Calu3 (cell line): ENCODE results near the gene DNAJC12. TPM values are rescaled to one million over a fixed set of nuclear protein-coding genes. Genes with fewer than 3 reads are reported as not detected.
"Not testable (repeated sequence)": the region's sequence is repeated elsewhere in the genome, so short reads cannot be mapped to it uniquely, and the experiment has no call there.

ENCODE experiments used
- BruUV-seq: library from RNA; stranded (reverse); fragments of 400-500 nt; replicated peaks from 2 replicates; lab custom pipeline; 2021; lab: Mats Ljungman, UMichigan
- CTCF ChIA-PET: fragments of 300-600 bp; sonication (Branson Sonifier 250); formaldehyde crosslinking; loops from one replicate; lab custom pipeline; 2022; ENCODE audit warnings: antibody characterized with exemption; lab: Charles Lee
- DNase-seq: peaks from one replicate; pipeline ENCODE4 v3.0.0; 2022
- H3K27ac Mint-ChIP-seq: one replicate; pipeline ENCODE4 v1.8.0; 2022; ENCODE audit warnings: mixed read lengths; ENCODE audit not compliant: unreplicated experiment
- H3K27me3 Mint-ChIP-seq: one replicate; pipeline ENCODE4 v1.8.0; 2022; ENCODE audit warnings: mixed read lengths; ENCODE audit not compliant: unreplicated experiment
- H3K36me3 Mint-ChIP-seq: one replicate; pipeline ENCODE4 v1.8.0; 2022; ENCODE audit warnings: mild to moderate bottlenecking, moderate library complexity, mixed read lengths; ENCODE audit not compliant: insufficient read depth, unreplicated experiment
- H3K4me1 Mint-ChIP-seq: one replicate; pipeline ENCODE4 v1.8.0; 2022; ENCODE audit warnings: mild to moderate bottlenecking, low read depth, mixed read lengths; ENCODE audit not compliant: unreplicated experiment
- H3K4me3 Mint-ChIP-seq: one replicate; pipeline ENCODE4 v1.8.0; 2022; ENCODE audit warnings: mild to moderate bottlenecking, low read depth, moderate library complexity, mixed read lengths; ENCODE audit not compliant: unreplicated experiment
- H3K9me3 Mint-ChIP-seq: one replicate; pipeline ENCODE4 v1.8.0; 2022; ENCODE audit warnings: low read depth, mixed read lengths; ENCODE audit not compliant: unreplicated experiment
- CTCF ChIP-seq: fragments of 200-600 bp; IDR thresholded peaks from one replicate; pipeline ENCODE4 v1.8.0; 2022; ENCODE audit warnings: antibody characterized with exemption; ENCODE audit not compliant: unreplicated experiment
- intact Hi-C: fragments of 100-400 bp; cut with micrococcal nuclease; formaldehyde crosslinking; loops from one replicate; pipeline ENCODE4 v1.10.0; 2022; ENCODE audit not compliant: unreplicated experiment
- total RNA-seq: library from RNA; stranded (reverse); gene quantifications from 2 replicates; pipeline ENCODE4 v1.2.3, GENCODE V29; 2022

Gene DNAJC12
- total RNA-seq, 1 experiment from 2014 or later: 0.80 TPM

GRCh38 chr10:67883710-67884312 lies 45.8 kb upstream of the DNAJC12 start:
- Mint-ChIP-seq H3K27me3 (no peaks in the 10 kb centered on the region), H3K36me3 (peaks cover 47% of the 10 kb centered on the region), H3K4me3 (peak overlapping the region; percentile 93), H3K27ac (peak overlapping the region; percentile 97), H3K4me1 (peaks cover 20% of the 10 kb centered on the region), H3K9me3 (no peaks in the 10 kb centered on the region)
- intact Hi-C loops: loop anchor here (1.0 to 10.0 kb wide), 3 partner anchors 29 to 451 kb away; partner anchors contain the start of genes HNRNPH3 and PBLD
- TSS peak; percentile 90 for BruUV-seq
- CTCF ChIA-PET: interaction anchor here (0.8 to 1.1 kb wide), 3 partner anchors 27 to 326 kb away, joined by 4 to 14 read pairs (median 6); no protein-coding TSS in a partner anchor
- no peak for TF ChIP-seq CTCF
- DNase-seq: no peak

GRCh38 chr10:67878133-67878532 lies 40.1 kb upstream of the DNAJC12 start:
- CTCF ChIA-PET: interaction anchor here (0.9 kb wide), 1 partner anchor 19 kb away, joined by 3 read pairs; no protein-coding TSS in a partner anchor
- Mint-ChIP-seq H3K27ac (no peak overlapping the region), H3K36me3 (no peaks in the 10 kb centered on the region), H3K4me3 (no peak overlapping the region), H3K4me1 (no peaks in the 10 kb centered on the region), H3K9me3 (no peaks in the 10 kb centered on the region), H3K27me3 (no peaks in the 10 kb centered on the region)
- DNase-seq: no peak
- no TSS peak for BruUV-seq
- intact Hi-C loops: no loop called here
- TF ChIP-seq CTCF: no peak

GRCh38 chr10:67877421-67877820 lies 39.4 kb upstream of the DNAJC12 start:
- H3K4me1 Mint-ChIP-seq, intact Hi-C loops, H3K9me3 Mint-ChIP-seq, H3K4me3 Mint-ChIP-seq, DNase-seq, H3K27me3 Mint-ChIP-seq, H3K36me3 Mint-ChIP-seq, H3K27ac Mint-ChIP-seq, BruUV-seq: not testable (repeated sequence)
- CTCF ChIA-PET: interaction anchor here (0.7 to 0.9 kb wide), 2 partner anchors 20 to 73 kb away, joined by 3 read pairs; no protein-coding TSS in a partner anchor

DNA sequence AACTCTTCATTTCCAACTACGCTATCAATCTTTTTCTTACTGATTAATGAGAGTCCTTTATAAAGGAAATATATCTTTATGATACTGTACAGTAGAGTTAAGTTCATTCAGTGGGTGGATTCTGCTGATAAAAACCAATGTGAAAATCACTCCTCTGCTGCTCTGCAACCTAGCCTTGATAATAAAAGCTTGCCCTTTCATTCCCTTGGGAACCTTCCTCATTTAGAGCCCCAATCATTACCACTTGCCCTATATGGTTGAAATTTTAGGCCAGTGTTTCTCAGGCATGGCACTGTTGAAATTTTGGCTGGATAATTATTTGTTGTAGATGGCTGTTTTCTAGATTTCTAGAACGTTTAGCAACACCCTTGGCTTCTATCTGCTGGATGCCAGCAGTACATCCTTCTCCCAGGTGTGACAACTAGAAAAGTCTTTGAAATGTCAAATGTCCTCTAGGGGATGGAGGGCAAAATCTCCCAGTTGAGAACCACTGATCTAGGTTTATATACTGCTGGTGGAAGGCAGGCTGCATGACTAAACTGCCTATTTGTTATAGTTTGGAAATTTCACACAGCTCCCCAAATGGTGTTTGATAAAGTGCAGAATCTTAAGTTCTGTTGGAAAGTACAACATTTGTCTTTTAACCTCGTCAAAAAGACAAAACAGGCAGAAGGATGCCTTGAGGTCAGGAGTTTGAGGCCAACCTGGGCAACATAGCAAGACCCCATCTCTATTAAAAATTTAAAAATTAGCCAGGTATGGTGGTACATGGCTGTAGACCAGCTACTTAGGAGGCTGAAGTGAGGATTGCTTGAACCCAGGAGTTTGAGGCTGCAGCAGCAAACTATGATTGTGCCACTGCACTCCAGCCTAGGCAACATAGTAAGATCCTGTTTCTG lies 37.6 kb upstream of the DNAJC12 start:
- no peak for TF ChIP-seq CTCF
- no TSS peak for BruUV-seq
- H3K36me3 Mint-ChIP-seq: no peaks in the 10 kb centered on the region
- CTCF ChIA-PET: interaction anchor here (0.7 to 1.2 kb wide), 4 partner anchors 10 to 1887 kb away, joined by 3 to 4 read pairs (median 4); no protein-coding TSS in a partner anchor
- no peak overlapping the region for H3K27ac Mint-ChIP-seq
- H3K27me3 Mint-ChIP-seq: no peaks in the 10 kb centered on the region
- intact Hi-C loops: no loop called here
- no peaks in the 10 kb centered on the region for H3K4me1 Mint-ChIP-seq
- H3K4me3 Mint-ChIP-seq: no peak overlapping the region
- no peak for DNase-seq
- no peaks in the 10 kb centered on the region for H3K9me3 Mint-ChIP-seq
